ENCODE data around the gene CEP85.

DNA sequence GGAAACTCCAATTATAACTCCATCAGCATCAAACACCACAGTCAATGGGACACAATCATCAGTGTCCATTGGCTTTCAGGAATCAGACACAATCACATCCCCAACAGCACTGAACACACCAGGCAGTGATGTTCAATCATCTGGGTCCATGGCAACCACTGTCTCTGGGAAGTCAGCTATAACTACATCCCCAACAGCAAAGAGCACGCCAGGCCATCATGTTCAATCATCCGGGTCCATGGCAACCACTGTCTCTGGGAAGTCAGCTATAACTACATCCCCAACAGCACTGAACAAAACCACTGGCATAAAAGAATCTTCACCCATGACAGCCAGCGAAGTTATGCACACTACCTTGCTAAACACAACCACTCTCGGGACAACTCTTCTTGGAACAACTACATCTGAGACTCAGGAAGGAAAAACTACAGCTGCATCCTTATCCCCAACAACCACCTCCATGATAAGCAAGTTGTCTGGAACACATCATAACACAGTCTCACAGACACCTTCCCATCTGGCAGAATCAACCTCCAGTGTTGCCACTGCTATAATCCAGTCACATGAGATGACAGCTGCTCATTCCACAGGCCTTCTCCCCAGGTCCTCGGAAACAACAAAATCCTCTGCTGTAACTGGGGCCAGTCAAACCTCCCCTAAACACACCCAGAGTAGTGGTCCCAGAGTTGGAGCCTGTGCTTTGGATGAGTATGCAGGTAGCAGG lies 23.7 kb upstream of the CEP85 start:
- TF ChIP-seq, protein P1, sequence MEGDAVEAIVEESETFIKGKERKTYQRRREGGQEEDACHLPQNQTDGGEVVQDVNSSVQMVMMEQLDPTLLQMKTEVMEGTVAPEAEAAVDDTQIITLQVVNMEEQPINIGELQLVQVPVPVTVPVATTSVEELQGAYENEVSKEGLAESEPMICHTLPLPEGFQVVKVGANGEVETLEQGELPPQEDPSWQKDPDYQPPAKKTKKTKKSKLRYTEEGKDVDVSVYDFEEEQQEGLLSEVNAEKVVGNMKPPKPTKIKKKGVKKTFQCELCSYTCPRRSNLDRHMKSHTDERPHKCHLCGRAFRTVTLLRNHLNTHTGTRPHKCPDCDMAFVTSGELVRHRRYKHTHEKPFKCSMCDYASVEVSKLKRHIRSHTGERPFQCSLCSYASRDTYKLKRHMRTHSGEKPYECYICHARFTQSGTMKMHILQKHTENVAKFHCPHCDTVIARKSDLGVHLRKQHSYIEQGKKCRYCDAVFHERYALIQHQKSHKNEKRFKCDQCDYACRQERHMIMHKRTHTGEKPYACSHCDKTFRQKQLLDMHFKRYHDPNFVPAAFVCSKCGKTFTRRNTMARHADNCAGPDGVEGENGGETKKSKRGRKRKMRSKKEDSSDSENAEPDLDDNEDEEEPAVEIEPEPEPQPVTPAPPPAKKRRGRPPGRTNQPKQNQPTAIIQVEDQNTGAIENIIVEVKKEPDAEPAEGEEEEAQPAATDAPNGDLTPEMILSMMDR (IDR thresholded peaks at IDR 0.05) = no peak
- no peak for TF ChIP-seq POLR2A (IDR thresholded peaks at IDR 0.05)
